HG02943 (cell line): ENCODE measurements around the gene ANKRD6.
"Not testable (repeated sequence)": the region's sequence is repeated elsewhere in the genome, so short reads cannot be mapped to it uniquely, and the experiment has no call there.

Experiments used
- ATAC-seq: cut with Tn5 transposase; IDR thresholded peaks from one replicate; pipeline ENCODE4 v1.9.1; 2021; ENCODE audit warnings: mild to moderate bottlenecking, low read depth, moderate library complexity; ENCODE audit not compliant: unreplicated experiment

ANKRD6 gene

GRCh38 chr6:89589297-89590025 is 156.5 kb downstream of the ANKRD6 start:
- ATAC-seq, result no peak

GRCh38 chr6:89590133-89590532 is 157.2 kb downstream of the ANKRD6 start:
- ATAC-seq, result no peak

GRCh38 chr6:89591745-89592144 is 158.8 kb downstream of the ANKRD6 start:
- no peak for ATAC-seq

GRCh38 chr6:89596056-89596455 is 163.1 kb downstream of the ANKRD6 start:
- no peak for ATAC-seq

GRCh38 chr6:89596484-89596883 is 163.5 kb downstream of the ANKRD6 start:
- ATAC-seq, result no peak

- no peak for ATAC-seq
These were observed 164.4 kb downstream of the ANKRD6 start for GRCh38 chr6:89597372-89597771.

- ATAC-seq, result no peak
These were observed 165.0 kb downstream of the ANKRD6 start for GRCh38 chr6:89597988-89598387.

GRCh38 chr6:89599727-89600126 is 166.8 kb downstream of the ANKRD6 start:
- ATAC-seq, result no peak

- ATAC-seq, result no peak
These were observed 169.2 kb downstream of the ANKRD6 start for GRCh38 chr6:89602166-89602565.

- ATAC-seq, result no peak
These were observed 171.7 kb downstream of the ANKRD6 start for GRCh38 chr6:89604653-89605052.

GRCh38 chr6:89605861-89606260 is 172.9 kb downstream of the ANKRD6 start:
- no peak for ATAC-seq

GRCh38 chr6:89610149-89610642 is 177.2 kb downstream of the ANKRD6 start:
- ATAC-seq, result no peak

- no peak for ATAC-seq
These were observed 178.7 kb downstream of the ANKRD6 start for GRCh38 chr6:89611666-89612065.

GRCh38 chr6:89612121-89612520 is 179.2 kb downstream of the ANKRD6 start:
- no peak for ATAC-seq

- no peak for ATAC-seq
These were observed 180.8 kb downstream of the ANKRD6 start for GRCh38 chr6:89613790-89614189.

GRCh38 chr6:89615882-89616281 is 182.9 kb downstream of the ANKRD6 start:
- no peak for ATAC-seq

- ATAC-seq, result no peak
These were observed 183.6 kb downstream of the ANKRD6 start for GRCh38 chr6:89616531-89616930.

GRCh38 chr6:89618026-89618425 is 185.1 kb downstream of the ANKRD6 start:
- ATAC-seq, result no peak

GRCh38 chr6:89619567-89619966 is 186.6 kb downstream of the ANKRD6 start:
- no peak for ATAC-seq

GRCh38 chr6:89623749-89624148 is 190.8 kb downstream of the ANKRD6 start:
- ATAC-seq, result no peak

GRCh38 chr6:89630488-89630887 is 197.5 kb downstream of the ANKRD6 start:
- no peak for ATAC-seq

GRCh38 chr6:89636412-89636811 is 203.5 kb downstream of the ANKRD6 start:
- ATAC-seq, result not testable (repeated sequence)

GRCh38 chr6:89637960-89638319 is 205.0 kb downstream of the ANKRD6 start:
- ATAC-seq, result no peak
